Colonic mucosa (tissue), 4 donors: ENCODE data around the gene ZSCAN21. TPM values are rescaled to one million over a fixed set of nuclear protein-coding genes. Genes with fewer than 3 reads are reported as not detected.
"Not testable (repeated sequence)": the region's sequence is repeated elsewhere in the genome, so short reads cannot be mapped to it uniquely, and the experiment has no call there.

ENCODE experiments used
- DNase-seq: peaks from one replicate; pipeline ENCODE4 v3.0.0-alpha.2; 2020
- H3K27ac ChIP-seq: fragments of 200-600 bp; one replicate; pipeline ENCODE4 v1.8.0; 2021
- H3K27me3 ChIP-seq: fragments of 200-600 bp; one replicate; pipeline ENCODE4 v1.8.0; 2021
- H3K36me3 ChIP-seq: fragments of 200-600 bp; one replicate; pipeline ENCODE4 v1.8.0; 2021
- H3K4me1 ChIP-seq: fragments of 200-600 bp; one replicate; pipeline ENCODE4 v1.8.0; 2021; ENCODE audit warnings: mild to moderate bottlenecking
- H3K4me3 ChIP-seq: fragments of 200-600 bp; one replicate; pipeline ENCODE4 v1.8.0; 2021
- H3K9ac ChIP-seq, 2 donors: one replicate each; pipeline ENCODE4 v1.7.0; 2013; ENCODE audit warnings: control low read depth in 2 of 2, low read depth in 2 of 2, low read length in 2 of 2
- H3K9me3 ChIP-seq: fragments of 200-600 bp; one replicate; pipeline ENCODE4 v1.8.0; 2021
- intact Hi-C: fragments of 100-400 bp; cut with DNase I; formaldehyde crosslinking; loops from one replicate; pipeline ENCODE4 v1.14.1; 2022
- total RNA-seq, 2 donors: library from RNA; stranded (reverse); fragmentation: NEBNext Ultra II Directional in 1 of 2; extraction: Animal tissue kit (Norgen Biotek cat#: 25700) in 1 of 2; gene quantifications; one replicate each; pipeline ENCODE4 v1.2.1, GENCODE V29; 2021
- TF ChIP-seq, protein P1 (sequence below): fragments of 200-600 bp; IDR thresholded peaks from one replicate; pipeline ENCODE4 v1.8.0; 2022; ENCODE audit warnings: antibody characterized with exemption, mild to moderate bottlenecking
- donor health status: healthy.
- donor health status: DM: no; HTN: no; CAD: no.
- donor health status: DM: no; HTN: no; CAD: no.

Gene ZSCAN21
- total RNA-seq, 2 donors from 2014 or later, result 6.2 to 7.7 TPM

DNA sequence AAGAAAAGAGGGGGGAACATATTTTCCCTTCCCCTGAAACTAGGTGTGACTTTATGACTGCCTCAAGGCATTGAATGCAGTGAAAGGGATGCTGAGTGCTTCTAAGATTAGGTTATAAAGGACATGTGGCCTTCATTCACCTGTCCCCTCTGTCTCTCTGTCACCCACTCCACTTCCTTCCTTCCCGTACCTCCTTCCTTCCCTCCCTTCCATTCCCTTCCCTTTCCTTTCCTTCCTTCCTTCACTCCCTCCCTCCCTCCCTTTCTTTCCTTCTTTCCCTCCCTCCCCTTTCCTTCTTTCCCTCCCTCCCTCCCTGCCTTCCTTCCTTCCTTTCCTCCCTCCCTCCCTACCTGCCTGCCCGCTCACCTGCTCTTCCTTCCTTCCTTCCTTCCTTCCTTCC, 38.7 kb upstream of the ZSCAN21 start:
- Histone ChIP-seq H3K9me3 (no peaks in the 10 kb centered on the region), H3K4me3 (no peak overlapping the region), H3K27me3 (no peaks in the 10 kb centered on the region), H3K36me3 (no peaks in the 10 kb centered on the region), H3K4me1 (peaks cover 6% of the 10 kb centered on the region), H3K27ac (no peak overlapping the region), H3K9ac (no peak overlapping the region)
- intact Hi-C loops, result no loop called here
- TF ChIP-seq, protein P1, sequence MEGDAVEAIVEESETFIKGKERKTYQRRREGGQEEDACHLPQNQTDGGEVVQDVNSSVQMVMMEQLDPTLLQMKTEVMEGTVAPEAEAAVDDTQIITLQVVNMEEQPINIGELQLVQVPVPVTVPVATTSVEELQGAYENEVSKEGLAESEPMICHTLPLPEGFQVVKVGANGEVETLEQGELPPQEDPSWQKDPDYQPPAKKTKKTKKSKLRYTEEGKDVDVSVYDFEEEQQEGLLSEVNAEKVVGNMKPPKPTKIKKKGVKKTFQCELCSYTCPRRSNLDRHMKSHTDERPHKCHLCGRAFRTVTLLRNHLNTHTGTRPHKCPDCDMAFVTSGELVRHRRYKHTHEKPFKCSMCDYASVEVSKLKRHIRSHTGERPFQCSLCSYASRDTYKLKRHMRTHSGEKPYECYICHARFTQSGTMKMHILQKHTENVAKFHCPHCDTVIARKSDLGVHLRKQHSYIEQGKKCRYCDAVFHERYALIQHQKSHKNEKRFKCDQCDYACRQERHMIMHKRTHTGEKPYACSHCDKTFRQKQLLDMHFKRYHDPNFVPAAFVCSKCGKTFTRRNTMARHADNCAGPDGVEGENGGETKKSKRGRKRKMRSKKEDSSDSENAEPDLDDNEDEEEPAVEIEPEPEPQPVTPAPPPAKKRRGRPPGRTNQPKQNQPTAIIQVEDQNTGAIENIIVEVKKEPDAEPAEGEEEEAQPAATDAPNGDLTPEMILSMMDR, result no peak
- no peak for DNase-seq

DNA sequence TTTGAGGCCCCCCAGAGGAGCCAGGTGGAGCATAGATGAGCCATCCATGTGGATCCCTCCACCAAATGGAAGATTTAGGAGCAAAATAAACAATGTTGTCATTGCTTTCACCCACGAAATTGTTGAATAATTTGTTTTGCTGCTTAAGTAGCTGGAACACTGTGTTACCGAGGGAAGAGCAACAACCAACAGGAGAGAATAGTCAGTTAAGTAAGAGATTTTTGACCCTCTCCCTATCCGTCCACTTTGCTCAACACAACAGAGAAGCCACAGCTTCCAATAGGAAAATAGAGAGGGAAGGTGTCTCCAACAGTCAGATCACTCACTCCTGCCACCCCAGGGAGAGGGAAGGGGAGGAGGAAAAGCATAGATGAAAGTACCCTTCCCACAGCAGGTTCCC, 38.1 kb upstream of the ZSCAN21 start:
- Histone ChIP-seq H3K4me3 (no peak overlapping the region), H3K4me1 (peaks cover 6% of the 10 kb centered on the region), H3K9me3 (no peaks in the 10 kb centered on the region), H3K9ac (no peak overlapping the region), H3K36me3 (no peaks in the 10 kb centered on the region), H3K27ac (no peak overlapping the region), H3K27me3 (no peaks in the 10 kb centered on the region)
- intact Hi-C loops, result no loop called here
- DNase-seq, result no peak
- TF ChIP-seq, protein P1, result no peak

DNA sequence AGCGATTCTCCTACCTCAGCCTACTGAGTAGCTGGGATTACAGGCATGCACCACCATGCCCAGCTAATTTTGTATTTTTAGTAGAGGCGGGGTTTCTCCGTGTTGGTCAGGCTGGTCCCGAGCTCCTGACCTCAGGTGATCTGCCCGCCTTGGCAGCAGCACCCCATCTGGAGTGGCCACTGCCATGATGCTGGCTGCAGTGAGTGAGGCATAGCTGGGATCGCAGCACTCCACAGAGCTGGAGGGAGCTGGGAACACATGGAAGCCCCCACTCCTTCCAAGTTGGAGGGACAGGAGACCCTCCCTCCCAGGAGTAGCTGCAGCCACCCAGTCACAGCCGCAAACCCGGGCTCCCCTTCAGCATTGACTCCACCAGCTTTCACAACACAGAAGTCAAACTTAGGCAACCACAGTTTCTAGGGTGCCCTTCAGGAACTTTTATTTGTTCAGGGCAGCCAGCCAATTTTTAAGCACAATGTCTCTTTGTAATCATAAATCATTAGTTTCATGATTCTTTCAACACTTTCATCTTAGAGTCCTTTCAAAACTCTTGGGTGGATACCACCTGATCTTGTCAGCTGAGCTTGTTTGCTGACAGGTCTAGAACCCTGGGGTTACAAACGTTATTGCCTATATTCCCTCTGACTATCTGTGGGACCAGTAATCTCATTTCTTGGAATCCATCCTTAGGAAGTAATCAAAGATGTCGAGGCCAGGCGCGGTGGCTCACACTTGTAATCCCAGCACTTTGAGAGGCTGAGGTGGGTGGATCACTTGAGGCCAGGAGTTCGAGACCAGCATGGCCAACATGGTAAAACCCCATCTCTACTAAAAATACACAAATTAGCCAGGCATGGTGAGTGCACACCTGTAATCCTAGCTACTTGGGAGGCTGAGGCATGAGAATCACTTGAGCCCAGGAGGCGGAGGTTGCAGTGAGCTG, 36.9 kb upstream of the ZSCAN21 start:
- H3K9me3 ChIP-seq, H3K36me3 ChIP-seq, H3K27me3 ChIP-seq, intact Hi-C loops, H3K9ac ChIP-seq, H3K4me3 ChIP-seq: not testable (repeated sequence)
- H3K4me1 ChIP-seq, result peaks cover 12% of the 10 kb centered on the region
- peak; percentile 50 for DNase-seq
- peak overlapping the region; percentile 3 for H3K27ac ChIP-seq

DNA sequence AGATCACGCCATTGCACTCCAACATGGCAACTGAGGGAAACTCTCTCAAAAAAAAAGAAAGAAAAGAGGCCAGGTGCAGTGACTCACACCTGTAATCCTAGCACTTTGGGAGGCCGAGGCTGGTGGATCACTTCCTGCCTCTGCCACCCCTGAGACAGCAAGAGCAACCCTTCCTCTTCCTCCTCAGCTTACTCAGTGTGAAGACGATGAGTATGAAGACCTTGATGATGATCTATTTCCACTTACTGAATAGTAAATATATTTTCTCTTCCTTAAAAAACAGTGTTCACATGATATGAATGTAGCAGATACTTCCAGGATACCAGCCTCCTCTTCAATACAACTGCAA, 36.3 kb upstream of the ZSCAN21 start:
- Histone ChIP-seq H3K9me3 (no peaks in the 10 kb centered on the region), H3K9ac (no peak overlapping the region), H3K4me3 (no peak overlapping the region), H3K4me1 (peaks cover 12% of the 10 kb centered on the region), H3K36me3 (no peaks in the 10 kb centered on the region), H3K27ac (peak overlapping the region; percentile 3), H3K27me3 (no peaks in the 10 kb centered on the region)
- TF ChIP-seq, protein P1, result no peak
- no peak for DNase-seq
- intact Hi-C loops, result no loop called here

DNA sequence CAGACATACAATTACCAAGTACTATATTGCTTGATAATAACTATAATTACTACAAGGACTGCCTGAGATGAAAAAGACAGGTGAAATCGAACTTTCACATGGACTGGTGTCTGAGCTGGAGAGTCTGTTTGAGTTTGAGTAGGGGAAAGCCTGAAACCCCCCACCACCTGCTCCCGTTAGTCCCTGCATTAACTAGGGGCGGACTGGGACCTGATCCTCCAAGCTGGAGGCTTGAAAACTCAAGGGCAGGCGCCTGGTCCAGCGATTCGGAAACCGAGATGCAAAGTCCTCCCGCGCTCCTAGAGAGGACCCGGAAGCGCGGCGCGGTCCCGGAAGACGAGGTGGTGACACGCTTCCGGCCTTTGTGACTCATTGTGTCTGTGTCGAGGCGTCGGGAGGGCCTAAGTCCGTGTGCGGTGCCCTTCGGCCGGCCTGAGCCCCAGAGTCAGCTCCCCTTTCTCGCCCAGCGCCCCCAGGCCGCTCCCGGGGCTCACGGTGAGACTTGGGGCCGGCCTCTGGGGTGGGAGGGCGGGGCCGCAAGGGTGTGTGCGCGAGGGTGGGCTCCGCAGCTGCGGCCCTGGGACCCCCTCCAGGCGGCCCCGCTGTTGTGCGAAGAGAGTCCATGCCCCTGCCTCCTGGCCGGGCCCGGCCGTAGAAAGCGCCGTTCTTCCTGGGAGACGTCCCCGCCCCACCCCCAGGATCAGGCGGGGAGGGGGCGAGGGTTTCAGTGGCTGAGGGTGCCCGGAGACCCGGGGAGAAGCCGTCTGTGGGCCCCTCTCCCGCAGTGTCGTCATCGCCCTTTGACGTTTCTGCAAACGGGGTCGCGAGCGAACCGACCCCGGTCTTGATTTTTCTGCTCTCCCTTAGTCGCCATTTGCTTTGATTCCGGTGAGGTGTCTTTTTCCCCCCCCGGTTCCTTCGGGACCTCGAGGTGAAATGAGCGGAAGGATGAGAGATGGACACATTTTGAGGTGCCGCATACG, 34.1 kb upstream of the ZSCAN21 start, which contains the start of gene ZKSCAN1:
ZKSCAN1 (plus strand) TSS at position 365 of the 983 bp plus-strand sequence. CDS start 7,911 bp downstream, outside the sequence.
- Histone ChIP-seq H3K9me3 (no peaks in the 10 kb centered on the region), H3K36me3 (no peaks in the 10 kb centered on the region), H3K4me3 (peak within 1 kb of the TSS; percentile 99), H3K9ac (peak within 1 kb of the TSS; percentile 95 to 96), H3K27me3 (no peaks in the 10 kb centered on the region), H3K27ac (peak within 1 kb of the TSS; percentile 97), H3K4me1 (peaks cover 12% of the 10 kb centered on the region)
- TF ChIP-seq, protein P1, result no peak
- peak; percentile 91 for DNase-seq
- intact Hi-C loops, result no loop called here
